Measurements from ENCODE around the gene SERAC1. TPM values are rescaled to one million over a fixed set of nuclear protein-coding genes. Genes with fewer than 3 reads are reported as not detected.
A peak's percentile ranks its signal among the peaks of the same experiment; 100 is the strongest.

Gene SERAC1
- total RNA-seq, 1 donor from 2014 or later, result 10.1 TPM

DNA sequence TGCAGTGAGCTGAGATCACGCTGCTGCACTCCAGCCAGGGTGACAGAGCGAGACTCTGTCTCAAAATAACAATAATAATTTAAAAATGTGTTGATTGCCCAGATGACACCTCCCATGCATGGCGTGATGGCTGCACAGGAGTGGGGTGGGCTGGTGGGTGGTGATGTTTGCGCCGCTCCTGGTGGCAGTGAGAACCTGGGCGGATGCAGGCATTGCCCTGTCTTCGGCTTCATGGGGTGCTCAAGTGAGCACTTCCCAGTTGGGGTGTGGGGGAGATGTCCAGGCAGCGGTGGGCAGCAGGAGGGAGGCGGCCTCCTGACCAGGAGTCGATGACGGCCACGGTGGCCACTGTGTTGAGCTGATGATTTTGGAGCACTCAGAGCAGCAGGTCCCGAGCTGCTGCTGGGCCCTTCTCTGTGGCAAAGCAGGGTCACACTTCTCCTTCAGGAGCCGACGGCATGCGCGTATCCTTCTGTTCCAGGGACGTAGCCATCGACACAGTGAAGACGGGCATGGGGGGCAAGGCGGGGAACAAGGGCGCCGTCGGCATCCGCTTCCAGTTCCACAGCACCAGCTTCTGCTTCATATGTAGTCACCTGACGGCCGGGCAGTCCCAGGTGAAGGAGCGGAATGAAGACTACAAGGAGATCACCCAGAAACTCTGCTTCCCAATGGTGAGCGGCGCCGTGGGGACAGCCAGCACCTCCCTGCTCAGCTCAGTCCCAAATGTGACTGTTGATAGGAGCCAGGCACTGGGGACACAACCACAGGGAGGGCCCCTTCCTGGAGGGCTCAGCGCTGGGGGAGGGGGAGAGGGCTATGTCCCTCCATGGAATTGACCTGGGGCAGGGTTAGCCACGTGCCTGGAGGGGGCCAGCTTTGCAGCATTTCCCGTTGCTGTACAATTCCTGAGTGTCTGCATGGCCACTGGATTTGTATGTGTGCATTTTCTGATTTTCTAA, 96.7 kb downstream of the SERAC1 start:
- no peaks in the 10 kb centered on the region for H3K36me3 ChIP-seq
- no peak for TF ChIP-seq POLR2A (IDR thresholded peaks at IDR 0.05)
- TF ChIP-seq, protein P1, sequence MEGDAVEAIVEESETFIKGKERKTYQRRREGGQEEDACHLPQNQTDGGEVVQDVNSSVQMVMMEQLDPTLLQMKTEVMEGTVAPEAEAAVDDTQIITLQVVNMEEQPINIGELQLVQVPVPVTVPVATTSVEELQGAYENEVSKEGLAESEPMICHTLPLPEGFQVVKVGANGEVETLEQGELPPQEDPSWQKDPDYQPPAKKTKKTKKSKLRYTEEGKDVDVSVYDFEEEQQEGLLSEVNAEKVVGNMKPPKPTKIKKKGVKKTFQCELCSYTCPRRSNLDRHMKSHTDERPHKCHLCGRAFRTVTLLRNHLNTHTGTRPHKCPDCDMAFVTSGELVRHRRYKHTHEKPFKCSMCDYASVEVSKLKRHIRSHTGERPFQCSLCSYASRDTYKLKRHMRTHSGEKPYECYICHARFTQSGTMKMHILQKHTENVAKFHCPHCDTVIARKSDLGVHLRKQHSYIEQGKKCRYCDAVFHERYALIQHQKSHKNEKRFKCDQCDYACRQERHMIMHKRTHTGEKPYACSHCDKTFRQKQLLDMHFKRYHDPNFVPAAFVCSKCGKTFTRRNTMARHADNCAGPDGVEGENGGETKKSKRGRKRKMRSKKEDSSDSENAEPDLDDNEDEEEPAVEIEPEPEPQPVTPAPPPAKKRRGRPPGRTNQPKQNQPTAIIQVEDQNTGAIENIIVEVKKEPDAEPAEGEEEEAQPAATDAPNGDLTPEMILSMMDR (IDR thresholded peaks at IDR 0.05), result no peak
- TF ChIP-seq POLR2AphosphoS5 (IDR thresholded peaks at IDR 0.05; ENCODE audit: insufficient read depth in 1 of 2, low read depth in 1 of 2), result no peak
- intact Hi-C loops (cut with DNase I), result loop anchor here (5.0 kb wide), 1 partner anchor 89 kb away; the partner anchor contains the start of gene SYNJ2
- no peak overlapping the region for H3K4me3 ChIP-seq
- peaks cover 14% of the 10 kb centered on the region for H3K4me1 ChIP-seq
- H3K27ac ChIP-seq, result peak overlapping the region; percentile 59
- H3K9me3 ChIP-seq, result no peaks in the 10 kb centered on the region
- DNase-seq (ENCODE audit: extremely low spot score in 2 of 2), result no peak
- no peaks in the 10 kb centered on the region for H3K27me3 ChIP-seq

DNA sequence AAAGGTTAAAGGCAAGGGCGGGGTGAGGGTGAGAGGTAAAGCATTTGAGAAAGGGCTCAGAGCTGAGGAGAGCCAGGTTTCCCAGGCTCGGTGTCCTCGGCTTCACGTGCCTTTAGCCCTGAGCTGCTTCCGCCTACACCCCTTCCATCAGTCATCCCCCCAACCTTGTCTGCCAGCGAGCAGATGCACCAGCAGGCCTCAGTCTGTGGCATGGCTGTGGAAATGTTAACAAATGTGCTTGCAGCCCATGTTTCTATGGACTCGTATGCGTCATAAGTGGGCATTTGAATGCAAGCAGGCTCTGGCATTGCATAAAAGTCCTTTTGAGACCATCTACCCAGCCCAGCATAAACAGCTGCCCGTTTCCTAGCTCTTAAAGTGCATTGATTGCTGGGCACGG, 97.5 kb downstream of the SERAC1 start:
- no peak for TF ChIP-seq POLR2AphosphoS5 (IDR thresholded peaks at IDR 0.05; ENCODE audit: insufficient read depth in 1 of 2, low read depth in 1 of 2)
- TF ChIP-seq, protein P1 (IDR thresholded peaks at IDR 0.05), result no peak
- no peak overlapping the region for H3K4me3 ChIP-seq
- intact Hi-C loops (cut with DNase I), result loop anchor here (5.0 kb wide), 1 partner anchor 88 kb away; the partner anchor contains the start of gene SYNJ2
- no peak for DNase-seq (ENCODE audit: extremely low spot score in 2 of 2)
- peaks cover 14% of the 10 kb centered on the region for H3K4me1 ChIP-seq
- H3K36me3 ChIP-seq, result no peaks in the 10 kb centered on the region
- H3K27me3 ChIP-seq, result no peaks in the 10 kb centered on the region
- no peak overlapping the region for H3K27ac ChIP-seq
- H3K9me3 ChIP-seq, result no peaks in the 10 kb centered on the region

DNA sequence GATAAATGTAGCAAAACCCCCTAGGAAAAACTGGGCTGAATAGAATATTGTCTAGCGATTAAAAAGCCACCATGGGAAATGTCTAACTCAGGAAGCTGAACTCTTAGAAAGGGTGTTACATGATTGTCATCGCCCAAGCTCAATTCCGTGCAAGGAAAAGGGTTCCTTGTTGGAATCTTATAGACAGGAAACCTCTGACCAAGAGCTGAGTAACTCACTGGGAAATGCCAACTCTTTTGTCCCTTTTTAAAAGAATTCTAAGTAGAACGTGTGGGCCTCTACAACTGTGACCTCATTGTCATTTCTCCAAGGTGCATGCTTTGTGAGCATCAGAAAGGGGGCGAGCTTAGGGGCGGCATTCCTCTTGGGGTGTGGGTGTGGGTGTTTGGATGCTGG, 98.3 kb downstream of the SERAC1 start:
- Histone ChIP-seq H3K4me3 (no peak overlapping the region), H3K4me1 (peaks cover 14% of the 10 kb centered on the region), H3K27ac (no peak overlapping the region), H3K27me3 (no peaks in the 10 kb centered on the region), H3K9me3 (no peaks in the 10 kb centered on the region), H3K36me3 (peaks cover 0 to 6% of the 10 kb centered on the region in 2 donors)
- no peak for DNase-seq (ENCODE audit: extremely low spot score in 2 of 2)
- TF ChIP-seq POLR2AphosphoS5 (IDR thresholded peaks at IDR 0.05; ENCODE audit: insufficient read depth in 1 of 2, low read depth in 1 of 2) (no peak), POLR2A (IDR thresholded peaks at IDR 0.05) (no peak)
- TF ChIP-seq, protein P1 (IDR thresholded peaks at IDR 0.05), result no peak
- intact Hi-C loops (cut with DNase I), result loop anchor here (5.0 kb wide), 1 partner anchor 87 kb away; the partner anchor contains the start of gene SYNJ2

DNA sequence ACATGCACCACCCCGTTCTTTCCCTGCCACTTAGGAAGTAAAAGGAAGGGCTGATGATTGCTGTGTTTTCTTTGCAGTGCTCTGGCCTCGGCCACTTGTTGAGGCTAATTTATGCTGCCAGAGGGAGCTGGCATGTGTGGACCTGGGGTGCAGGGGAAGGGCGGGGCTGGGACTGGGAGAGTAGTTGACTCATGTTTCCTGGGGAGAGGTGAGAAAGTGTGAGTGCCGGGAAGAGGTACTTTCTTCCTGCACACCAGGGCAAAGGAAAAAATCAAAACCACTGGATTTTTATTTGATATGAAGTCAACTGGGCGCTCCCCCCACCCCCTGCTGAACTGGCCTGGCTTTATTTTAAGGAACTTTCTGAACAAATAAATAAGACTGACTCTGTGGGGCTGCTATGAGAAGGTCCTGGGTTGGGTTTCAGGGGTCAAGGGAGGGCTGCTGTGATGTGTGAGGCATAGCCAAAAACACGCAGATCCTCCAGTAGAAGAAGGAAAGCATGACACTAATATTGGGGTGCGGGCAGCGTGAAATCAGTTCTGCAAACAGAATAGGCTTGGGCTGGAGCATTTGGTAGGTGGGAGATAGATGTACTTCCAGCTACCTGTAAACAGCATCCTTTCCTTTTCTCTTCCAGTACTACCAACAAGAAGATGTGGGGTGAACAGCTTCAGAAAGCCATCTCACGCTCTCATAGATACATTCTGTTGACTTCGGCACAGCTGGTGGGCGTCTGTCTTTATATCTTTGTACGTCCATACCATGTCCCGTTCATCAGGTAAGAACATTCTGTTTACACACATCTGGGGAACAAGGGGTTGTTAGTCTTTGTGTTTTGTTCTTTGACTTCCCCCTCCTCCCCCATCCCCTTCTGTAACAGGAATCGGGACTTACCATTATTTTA, 98.9 kb downstream of the SERAC1 start:
- DNase-seq (ENCODE audit: extremely low spot score in 2 of 2), result no peak
- peaks cover 0 to 11% of the 10 kb centered on the region in 2 donors for H3K36me3 ChIP-seq
- peak overlapping the region; percentile 48 for H3K27ac ChIP-seq
- H3K9me3 ChIP-seq, result no peaks in the 10 kb centered on the region
- H3K4me1 ChIP-seq, result peaks cover 14% of the 10 kb centered on the region
- no peak overlapping the region for H3K4me3 ChIP-seq
- H3K27me3 ChIP-seq, result no peaks in the 10 kb centered on the region
- intact Hi-C loops (cut with DNase I), result no loop called here
- TF ChIP-seq, protein P1 (IDR thresholded peaks at IDR 0.05), result no peak
- peak; percentile 25 to 60 for TF ChIP-seq POLR2AphosphoS5 (IDR thresholded peaks at IDR 0.05; ENCODE audit: insufficient read depth in 1 of 2, low read depth in 1 of 2)
